Stimulated activated CD4-positive, alpha-beta T cell treated with anti-CD3 and anti-CD28 coated beads, Interleukin-2, amount 100 ng/mL, for 4 hours (primary cell): ENCODE measurements around the gene RIIAD1.
"Not testable (repeated sequence)": the region's sequence is repeated elsewhere in the genome, so short reads cannot be mapped to it uniquely, and the experiment has no call there.

Experiments
- DNase-seq: peaks from one replicate; pipeline ENCODE4 v3.0.0-alpha.2; 2020; ENCODE audit warnings: low read depth

The RIIAD1 gene

GRCh38 chr1:151711044-151711800 lies 10.1 kb upstream of the RIIAD1 start:
- no peak for DNase-seq

- DNase-seq: no peak
Observed at GRCh38 chr1:151711951-151712350, 9.4 kb upstream of the RIIAD1 start.

DNA sequence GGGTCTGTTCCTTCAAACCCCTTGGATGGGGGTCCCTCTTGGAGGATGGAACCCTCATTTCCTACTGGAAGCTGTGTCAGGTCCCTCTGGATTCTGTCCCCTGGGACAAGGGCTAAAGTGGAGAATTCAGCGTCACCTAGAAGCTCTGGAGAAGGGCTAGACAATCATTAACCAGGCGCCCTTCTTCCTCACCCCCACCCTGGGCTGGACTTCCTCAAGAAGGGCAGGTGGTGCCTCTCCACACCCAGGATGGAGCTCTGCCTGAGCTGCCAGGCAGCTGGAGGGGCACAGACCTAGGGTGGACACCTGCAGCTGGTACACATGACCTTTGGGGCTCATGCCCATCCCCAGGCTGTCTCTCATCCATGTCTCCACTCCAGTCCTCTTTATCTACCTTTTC lies 8.3 kb upstream of the RIIAD1 start:
- DNase-seq: no peak

GRCh38 chr1:151713874-151714273 lies 7.4 kb upstream of the RIIAD1 start:
- DNase-seq: no peak

- DNase-seq: no peak
Observed at GRCh38 chr1:151714820-151715725, 6.2 kb upstream of the RIIAD1 start.

DNA sequence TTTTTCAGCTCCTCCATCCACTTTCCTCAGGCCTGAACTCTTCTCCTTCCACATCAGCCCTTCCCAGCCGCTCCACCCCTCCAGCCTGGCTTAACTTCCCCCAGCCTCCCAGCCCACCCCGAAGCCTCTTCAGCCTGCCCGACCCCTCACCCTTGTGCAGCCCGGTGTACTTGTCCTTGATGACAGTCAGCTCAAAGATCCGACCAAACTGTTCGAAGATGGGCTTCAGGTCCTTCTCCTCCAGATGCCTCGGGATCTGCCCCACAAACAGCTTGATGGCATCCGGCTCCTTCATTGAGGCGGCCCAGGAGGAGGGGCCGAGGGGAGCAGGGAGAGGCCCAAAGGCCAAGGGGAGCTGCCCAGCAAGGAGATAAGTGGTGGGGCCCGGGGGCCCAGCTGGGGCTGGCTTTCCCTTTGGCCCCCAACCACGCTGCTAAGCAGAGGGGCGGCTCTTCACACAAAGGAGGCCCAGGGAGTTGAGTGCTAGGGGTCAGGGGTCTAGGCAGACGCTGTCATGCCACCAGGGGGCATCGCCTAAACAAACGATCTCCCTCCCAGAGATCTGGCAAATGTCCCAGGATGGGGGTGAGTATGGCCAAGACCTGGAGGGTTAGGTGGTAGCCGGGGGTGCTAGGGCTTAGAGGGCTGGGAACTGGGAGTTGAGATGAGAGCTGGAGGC lies 5.5 kb upstream of the RIIAD1 start:
- no peak for DNase-seq

DNA sequence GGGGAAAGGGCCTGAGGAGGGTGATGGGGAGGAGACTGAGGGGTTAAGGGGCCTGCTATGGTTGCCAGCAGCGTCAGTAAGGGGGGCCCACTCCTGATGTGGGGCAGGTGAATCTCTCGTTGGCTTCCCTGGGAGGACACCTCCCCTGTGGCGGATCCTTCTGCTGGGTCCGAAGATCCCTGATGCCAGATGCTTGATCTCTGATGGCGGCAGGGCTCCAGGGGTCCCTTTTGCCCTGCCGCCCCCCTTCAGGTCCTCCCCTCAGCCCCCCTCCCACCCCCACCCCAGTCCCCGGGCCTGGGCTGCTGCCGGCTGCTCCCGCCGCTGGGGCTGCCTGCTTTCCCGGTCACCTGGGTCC lies 4.9 kb upstream of the RIIAD1 start:
- no peak for DNase-seq

DNA sequence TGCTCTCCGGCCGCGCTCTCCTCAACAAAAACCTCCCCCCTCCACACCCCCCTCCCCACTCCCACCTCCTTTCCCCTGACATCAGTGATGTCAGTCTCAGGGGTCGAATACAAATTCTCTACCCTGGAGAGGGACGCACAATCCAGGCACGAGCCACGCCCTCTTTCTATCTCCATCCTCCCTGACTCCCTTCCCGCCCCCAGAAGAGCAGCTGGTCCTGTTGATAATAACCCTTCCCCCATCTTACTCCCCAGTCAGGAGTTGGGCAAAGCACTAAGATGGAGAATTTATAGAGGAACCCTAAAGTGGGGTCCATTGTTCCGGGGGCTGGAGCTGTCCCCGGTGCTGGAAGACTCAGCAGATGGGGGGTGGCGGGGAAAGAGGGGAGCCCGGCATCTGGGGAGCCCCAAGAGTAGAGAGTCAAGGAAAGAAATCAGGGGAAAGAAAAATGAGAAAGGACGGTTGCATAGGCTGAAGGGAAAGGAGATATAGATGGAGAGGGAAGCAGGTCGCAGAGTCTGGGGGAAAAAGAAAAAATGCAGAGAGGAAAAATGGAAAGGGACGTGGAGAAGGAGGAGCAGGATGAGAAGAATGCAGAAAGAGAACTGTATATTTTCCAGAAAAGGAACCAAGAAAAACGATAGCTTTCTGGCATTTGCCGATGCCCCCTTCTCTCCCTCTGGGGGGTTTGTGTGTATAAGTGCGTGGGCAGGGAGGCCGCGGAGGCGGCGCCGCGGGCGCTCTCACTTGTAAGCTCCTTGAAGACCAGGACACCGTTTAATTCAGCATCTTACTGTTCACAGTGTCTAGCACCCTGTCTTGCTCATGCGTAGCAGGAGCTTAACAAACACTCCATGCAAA lies 4.3 kb upstream of the RIIAD1 start, which contains the start of gene CELF3:
CELF3 (minus strand) TSS at position 33 of the 861 bp plus-strand sequence. CDS start 783 bp downstream, outside the sequence.
- DNase-seq: no peak

- no peak for DNase-seq
Observed at GRCh38 chr1:151718011-151718431, 3.3 kb upstream of the RIIAD1 start.

DNA sequence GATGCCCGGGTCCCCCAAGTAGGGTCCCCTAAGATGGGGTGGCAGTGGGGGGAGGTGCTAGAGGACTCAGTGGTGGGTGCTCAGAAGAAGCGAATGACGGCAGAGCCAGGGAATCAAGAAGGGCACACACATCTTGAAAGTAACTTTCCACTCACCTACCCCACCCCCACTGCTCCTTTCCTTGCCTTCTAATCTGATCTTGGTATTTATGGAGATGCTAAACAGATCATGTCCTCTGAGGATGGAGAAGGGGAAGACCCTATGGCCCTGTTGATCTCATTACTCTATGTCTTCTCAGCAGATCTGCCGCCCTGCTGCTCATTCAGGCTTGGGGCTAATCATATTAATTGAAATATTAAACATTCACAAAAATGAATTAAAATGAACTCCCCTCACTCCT lies 2.7 kb upstream of the RIIAD1 start:
- DNase-seq: no peak

- DNase-seq: no peak
Observed at GRCh38 chr1:151720125-151720524, 1.2 kb upstream of the RIIAD1 start.

DNA sequence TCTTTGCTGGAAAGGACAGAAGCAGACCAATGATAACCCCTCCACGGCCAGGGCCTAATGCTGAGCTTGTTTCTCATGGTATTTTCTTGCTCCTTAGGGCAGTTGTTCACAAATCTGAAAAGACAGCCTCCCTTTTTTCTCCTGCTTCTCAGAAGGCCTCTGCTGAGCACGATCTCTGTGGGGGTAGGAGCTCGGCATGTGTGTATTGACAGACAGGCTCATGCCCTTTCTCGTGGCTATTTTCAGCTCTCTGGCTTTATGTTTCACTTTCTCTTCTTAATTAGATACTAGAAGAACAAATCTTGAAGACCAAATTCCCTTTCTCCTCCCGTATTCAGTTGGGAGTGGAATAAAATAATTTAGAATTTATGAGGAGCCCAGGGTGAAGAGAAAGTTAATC lies 768 bp upstream of the RIIAD1 start:
- DNase-seq: no peak

DNA sequence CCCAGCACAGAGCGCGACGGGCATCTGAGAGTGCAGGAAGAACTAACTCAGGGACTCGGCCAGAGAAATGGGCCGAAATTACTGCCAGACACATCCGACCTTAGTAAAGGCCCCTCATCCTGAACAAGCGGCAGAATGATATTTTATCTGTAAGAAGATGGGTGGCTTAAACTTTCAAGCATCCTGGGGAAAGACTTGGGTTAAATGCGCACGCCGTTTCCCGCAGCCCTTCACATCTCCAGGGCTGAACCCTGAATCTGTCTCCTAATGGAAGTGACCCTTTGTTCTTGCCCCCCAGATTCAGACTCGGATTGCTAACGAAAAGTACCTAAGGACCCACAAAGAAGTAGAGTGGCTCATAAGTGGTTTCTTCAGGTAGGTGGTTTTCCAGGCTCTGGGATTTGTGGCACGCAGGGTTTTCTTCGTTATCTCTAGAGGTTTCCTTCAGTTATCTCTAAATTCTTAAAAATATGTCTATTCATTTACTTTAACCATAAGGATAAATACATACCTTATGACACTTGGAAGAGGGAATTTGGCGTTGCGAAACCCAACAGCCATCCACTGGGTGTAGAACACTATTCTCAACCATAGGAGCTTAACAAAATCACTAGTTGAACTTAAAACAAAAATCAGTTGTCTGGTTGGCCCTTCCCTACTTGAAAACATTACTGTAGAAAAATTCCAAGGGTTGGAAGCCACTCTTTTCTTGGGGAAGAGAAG lies 627 bp downstream of the RIIAD1 start:
- DNase-seq: no peak

DNA sequence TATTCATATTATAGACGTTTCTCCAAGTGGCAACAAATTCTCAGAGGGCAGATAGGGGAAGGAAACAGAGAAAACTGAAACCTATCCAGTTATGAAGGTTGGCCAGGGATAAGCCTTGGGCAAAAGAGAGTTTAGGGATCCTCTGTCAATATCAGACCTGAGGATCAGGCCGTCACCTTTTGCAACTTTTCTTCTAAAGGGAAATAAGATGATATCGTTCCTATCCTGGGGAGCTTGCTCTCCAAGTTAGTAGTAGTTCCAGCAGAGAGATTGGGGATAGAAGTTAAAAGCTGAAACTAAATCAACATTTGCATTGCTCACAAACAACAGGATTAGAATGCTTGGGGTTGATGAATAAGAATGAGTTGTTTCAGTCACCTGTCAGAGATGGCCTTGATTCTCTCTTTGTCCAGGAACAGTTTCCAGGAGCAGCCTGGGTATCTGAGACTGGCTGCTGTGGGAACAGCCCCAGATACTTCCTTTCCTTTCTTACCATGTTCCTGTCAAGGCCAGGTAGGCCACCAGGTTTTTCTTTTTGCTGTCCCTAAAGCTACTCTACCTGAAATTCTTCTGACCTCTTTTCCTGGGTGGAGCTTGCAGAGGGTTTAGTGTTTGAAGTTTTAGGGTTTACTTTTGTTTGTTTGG lies 2.5 kb downstream of the RIIAD1 start:
- DNase-seq: no peak

DNA sequence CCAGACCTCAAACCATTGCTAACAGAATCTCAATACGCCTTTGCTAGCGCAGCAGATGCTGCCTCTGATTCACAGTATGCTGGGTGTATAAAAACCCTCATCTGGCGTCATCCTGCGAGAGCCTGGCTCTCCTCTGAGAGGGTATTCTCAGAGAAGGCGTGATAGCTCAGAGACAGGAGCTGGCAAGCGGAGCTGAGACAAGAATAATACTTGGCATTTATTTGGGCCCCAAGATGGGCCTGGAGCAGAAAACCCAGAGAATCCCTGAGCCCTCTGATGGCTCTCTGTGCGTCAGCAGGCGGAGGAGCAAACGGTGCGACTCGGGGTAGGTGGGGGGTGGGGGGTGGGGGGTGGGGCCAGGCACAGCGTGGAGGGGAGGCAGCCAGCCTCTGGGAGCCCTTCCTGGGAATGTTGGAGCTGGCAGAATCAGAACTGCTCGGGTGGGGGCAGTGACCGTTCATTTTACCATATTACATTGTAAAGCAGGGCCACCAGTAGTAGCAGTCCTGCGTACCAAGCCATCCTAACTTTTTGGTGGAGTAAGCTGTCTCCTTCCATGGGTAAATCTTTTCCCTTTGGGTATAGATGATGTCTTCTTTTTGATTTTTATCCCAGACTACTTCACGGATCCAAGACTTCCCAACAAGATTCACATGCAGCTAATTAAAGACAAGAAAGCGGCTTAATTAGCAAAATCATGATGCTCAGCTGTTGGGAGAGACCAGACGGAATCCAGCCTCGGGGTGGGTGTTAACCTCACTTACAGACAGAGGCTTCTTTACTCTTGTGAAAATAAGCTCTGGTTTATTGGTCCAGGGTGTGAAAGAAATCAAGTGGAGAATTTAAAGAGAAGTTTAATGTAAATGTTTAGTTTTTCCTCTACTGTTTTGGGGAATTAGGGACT lies 7.1 kb downstream of the RIIAD1 start:
- no peak for DNase-seq

DNA sequence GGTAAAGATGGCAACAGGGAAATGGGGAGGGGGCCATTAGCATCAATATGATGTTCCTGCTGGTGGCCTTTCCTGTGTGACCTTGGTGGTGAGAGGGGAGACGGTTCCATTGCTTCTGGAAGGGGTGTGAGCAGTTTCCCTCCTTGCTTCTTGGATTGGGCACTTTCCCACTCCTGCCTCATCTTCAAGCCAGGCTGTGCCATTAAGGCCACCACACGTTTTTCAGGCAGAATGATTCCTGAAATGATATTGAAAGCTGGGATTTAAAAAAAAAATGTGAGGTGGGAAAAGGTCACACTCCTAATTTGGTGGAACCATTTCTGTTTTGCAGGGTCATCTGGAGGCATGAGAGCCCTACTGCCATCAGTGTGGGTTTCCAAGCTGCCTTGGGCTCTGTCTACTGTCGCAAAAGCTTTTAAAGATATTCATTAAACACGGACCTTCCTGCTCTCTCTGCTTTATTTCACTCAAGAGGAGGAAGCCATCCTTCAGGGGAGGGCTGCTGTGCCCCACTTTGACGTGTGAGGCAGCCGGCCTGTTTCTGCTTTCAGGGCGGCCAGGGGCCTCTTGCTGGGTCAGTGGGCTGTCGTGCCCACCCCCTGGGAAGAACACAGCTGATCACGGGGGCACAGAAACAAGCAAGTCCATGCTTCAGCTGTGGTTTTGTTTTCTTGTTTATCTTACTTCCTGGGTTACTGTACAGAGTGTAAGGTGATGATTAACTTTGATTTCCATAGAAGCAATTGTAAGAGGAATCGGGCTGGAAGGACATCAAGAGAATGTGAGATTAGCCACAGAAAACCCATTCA lies 8.0 kb downstream of the RIIAD1 start:
- DNase-seq: no peak

- DNase-seq: no peak
Observed at GRCh38 chr1:151729966-151730291, 8.6 kb downstream of the RIIAD1 start.

DNA sequence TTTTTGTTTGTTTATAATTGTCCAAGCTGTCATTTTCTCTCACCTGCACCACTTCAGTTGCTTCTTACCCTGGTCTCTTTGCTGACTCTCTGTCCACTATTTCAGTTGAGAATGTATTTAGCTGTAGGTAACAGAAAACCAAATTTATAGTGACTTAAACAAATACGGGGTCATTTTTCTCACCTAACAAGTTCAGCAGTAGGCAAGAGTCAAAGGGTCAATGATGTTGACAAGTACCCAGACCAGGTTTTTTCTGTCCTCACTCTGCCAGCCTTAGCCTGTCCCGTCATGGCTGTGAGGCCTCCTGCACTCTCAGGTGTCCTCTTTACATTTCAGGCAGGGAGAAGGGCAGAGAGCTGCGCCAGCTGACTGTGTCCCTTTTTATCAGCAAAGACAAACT lies 11.8 kb downstream of the RIIAD1 start:
- no peak for DNase-seq

- not testable (repeated sequence) for DNase-seq
Observed at GRCh38 chr1:151733995-151734394, 12.7 kb downstream of the RIIAD1 start.
